NOMO-1 treated with dmso at 0.1 percent for 144 hours (cell line): ENCODE results near the gene ITSN1.

ENCODE experiments used
- DNase-seq: peaks from one replicate; lab custom pipeline; 2025; ENCODE audit not compliant: unreplicated experiment; lab: John Stamatoyannopoulos, UW

ITSN1 gene

DNA sequence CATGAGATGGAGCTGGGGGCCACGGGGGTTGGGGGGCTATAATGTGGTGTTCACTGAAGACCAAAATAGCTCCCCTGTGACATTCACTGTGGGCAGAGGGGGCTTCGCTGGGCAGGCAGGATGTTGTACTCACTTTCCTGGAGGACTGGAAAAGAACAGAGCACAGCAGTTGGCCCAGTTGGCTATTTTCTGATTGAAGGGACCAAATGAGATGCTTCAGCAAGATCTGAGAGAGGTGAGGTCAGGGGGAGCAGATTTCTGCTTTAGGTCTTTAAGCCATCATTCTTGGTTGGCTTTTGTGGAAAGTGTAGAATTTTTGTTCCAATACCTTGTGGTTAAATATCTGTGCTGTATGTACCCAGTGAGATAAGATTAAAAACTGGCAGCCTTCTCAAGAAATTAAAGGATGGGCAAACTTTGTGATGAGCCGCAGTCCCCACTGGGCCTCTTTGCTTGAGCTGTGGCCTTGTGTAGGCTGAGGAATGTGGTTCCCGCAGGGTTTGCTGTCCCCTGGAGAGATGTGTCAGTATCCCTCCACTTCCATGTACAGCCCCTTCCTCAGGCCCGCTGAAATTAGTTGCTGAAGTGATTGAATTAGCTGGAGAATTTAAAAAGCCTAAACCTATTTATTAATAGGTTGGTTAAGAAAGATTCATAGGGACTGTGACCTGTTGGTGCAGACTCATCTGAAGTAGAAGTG, 192.7 kb downstream of the ITSN1 start:
- no peak for DNase-seq

DNA sequence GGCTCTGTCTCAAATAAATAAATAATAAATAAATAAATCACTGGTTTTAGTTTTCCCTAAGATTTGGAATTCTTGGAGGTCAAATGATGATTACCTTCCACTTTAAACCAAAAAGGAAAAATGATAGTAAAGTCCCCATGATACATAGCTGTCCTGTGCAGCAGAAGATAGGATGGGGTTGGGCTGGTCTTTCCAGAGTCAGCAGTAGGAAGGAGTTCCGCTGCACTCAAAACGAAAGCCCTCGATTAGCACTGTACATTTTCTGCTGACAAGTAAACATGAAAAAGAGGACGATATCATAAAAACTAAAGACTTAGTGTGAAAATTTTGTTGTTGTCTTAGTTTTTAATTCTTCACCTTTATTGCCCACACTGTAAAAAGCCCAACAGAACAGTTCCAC, 193.6 kb downstream of the ITSN1 start:
- DNase-seq: no peak

DNA sequence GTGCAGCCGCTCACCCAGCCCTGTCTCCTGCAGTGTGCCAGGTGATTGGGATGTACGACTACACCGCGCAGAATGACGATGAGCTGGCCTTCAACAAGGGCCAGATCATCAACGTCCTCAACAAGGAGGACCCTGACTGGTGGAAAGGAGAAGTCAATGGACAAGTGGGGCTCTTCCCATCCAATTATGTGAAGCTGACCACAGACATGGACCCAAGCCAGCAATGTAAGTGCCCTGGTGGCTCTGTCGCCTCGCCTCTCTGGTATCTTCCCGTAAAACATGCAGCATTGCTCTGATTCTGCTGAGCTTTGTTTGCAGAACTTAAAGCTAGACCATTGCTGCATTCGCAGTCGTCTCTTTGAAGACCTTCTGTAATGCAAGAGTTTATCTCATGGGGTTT, 194.1 kb downstream of the ITSN1 start:
- no peak for DNase-seq

DNA sequence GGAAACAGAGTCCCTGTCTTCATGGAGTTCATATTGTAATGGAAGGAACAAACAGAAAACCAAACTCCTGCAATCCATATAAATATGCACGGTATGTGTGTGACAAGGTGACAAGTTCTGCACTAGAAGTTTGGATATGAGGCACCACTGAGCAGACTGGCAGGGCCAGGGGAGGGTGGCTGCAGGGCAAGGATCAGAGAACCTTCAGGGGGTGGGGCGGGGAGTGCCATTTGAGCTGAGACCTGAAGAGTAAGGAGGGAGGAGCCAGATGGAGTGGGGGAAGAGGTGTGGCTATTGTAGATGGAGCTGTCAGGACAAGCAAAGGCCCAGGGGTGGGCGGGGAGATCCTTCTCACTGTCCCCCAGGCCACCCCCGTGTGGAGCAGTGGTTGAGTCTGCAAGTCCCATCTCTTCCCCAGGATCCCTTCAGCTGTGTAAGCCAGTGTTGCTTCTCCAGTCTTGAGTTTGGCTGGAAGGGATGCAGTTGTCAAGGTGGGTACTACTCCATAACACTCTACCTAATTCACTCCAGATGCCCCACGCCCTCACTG, 196.9 kb downstream of the ITSN1 start:
- DNase-seq: no peak

DNA sequence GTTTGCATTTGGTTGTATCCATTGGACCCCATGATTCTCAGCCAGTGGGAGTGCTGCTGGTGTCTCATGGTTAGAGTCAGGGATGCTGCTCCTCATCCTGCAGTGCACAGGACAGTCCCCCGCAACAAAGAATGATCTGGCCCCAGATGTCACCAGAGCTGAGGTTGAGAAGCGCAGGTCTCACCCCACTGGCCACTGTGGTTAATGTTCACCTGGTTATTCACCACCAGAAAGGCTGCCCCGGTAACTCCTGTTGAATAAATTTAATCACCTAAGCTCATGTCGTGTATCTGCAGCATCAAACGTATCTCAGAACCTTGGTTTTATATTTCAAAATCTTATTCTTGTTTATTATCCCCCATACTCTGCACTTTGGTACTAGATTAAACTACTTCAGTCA, 197.5 kb downstream of the ITSN1 start:
- no peak for DNase-seq

GRCh38 chr21:33840771-33841170, 198.5 kb downstream of the ITSN1 start:
- no peak for DNase-seq

DNA sequence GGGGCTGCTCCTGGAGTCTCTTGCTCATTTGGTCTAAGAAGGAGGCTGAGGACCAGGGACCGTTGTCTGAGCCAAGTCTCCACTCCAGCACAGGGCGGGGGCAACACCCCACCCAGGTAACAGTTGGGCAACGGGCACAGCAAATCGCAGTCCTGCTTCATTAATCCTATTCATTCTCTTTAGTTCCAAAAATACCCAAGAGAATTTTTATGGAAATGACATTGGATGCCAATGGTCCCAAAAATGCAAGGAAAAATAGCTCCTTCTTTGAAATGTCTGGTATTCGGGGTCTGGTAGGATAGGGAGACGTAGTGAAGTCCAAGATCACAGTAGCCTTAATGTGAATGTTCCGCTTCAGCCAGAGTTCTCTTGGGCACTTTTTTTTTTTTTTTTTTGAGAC, 199.3 kb downstream of the ITSN1 start:
- DNase-seq: no peak

- no peak for DNase-seq
These were observed 200.9 kb downstream of the ITSN1 start for GRCh38 chr21:33843216-33843615.

DNA sequence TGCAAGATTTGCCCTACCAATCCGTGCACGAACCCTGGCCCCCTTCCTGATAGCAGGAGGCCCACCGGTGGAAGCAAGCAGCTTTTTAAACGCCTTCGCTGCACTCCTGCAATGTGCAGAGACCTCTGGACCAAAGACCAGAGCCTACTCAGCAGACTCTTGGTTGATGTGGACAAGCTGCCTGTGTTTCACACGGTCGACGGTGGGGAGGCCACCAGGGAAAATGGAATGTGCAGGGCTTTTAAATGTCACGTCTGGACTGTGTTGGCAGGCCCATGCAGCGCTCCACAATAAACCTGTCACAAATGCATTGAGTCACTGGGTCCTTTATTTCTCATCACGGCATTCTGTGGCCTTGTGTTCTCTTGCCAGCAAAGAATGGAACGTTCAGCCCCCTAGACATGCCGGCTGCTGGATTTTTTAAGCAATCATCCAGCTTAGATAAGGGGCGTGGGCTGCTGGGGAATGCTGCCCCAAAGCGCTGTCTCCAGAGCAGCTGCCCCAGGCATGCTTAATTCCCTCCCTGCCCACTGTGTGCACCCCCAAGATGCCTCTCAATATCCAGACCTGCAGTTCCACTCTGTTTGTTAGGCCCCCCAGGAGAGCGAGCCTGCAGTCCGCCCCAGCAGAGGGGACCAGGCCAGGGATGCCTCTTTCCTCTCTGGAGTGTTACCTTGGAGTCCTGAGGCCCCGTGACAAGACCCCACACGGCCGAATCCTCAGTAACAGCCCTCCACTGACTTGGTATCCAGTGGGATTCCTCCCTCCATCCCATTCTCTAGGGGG, 202.0 kb downstream of the ITSN1 start:
- no peak for DNase-seq

DNA sequence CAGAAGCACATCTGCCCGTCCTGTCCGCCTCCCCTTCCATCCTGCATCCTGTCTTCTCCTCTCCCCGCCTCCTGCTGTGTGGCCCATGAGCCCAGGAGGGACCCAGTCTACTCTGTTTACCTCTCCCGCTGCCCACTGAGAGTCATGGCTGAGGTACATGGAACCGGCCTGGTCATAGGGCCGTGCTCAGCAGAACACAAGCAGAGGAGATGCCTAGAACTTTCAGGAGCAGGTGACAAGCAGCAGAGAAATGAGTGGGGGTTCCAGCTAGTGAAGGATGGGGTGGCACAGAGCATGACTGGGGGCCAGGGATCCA, 202.5 kb downstream of the ITSN1 start:
- DNase-seq: no peak

- no peak for DNase-seq
These were observed 203.8 kb downstream of the ITSN1 start for GRCh38 chr21:33846141-33846540.

GRCh38 chr21:33847588-33848248, 205.4 kb downstream of the ITSN1 start:
- DNase-seq: no peak

- peak; percentile 6 for DNase-seq
These were observed 206.1 kb downstream of the ITSN1 start for GRCh38 chr21:33848249-33848953.

GRCh38 chr21:33849834-33850233, 207.5 kb downstream of the ITSN1 start:
- DNase-seq: no peak

GRCh38 chr21:33850401-33850800, 208.1 kb downstream of the ITSN1 start:
- no peak for DNase-seq

DNA sequence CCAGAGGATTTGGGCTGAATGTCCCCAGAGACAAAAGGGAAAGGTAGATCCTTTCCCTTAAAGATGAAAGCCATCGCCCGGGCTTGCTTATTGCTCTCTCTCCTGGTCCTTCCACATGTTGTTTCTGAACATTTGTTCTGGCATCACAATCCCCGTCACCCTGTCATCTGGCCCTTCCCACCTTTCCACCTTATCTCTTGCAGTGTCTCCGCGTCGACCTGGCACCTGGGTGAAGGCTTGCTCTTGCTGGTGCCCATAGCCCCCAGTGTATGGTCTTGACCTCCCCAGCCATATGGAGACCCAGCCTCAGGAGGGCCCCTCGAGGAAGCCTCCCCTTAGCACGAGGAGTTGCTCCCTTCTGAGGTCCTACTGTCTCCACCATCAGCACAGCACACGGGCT, 208.7 kb downstream of the ITSN1 start:
- DNase-seq: no peak

DNA sequence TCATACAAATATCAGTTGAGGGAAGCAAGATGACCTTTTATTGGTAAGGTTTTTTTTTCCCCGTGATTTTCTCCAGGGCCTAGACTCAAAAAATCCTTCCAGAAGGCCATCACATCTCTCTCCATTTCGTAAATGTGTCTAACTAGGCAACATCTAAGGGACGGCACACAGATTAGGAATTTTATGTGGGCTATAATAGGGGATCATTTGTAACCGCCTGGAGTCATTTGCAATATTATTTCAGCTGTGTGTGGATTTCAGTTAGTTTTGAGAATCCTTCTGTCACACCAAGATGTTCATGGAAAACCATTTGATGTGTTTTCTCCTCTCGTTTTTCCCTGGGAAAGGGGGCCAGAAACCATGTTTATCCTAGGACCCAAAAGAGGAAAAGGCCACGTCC, 210.2 kb downstream of the ITSN1 start:
- no peak for DNase-seq

DNA sequence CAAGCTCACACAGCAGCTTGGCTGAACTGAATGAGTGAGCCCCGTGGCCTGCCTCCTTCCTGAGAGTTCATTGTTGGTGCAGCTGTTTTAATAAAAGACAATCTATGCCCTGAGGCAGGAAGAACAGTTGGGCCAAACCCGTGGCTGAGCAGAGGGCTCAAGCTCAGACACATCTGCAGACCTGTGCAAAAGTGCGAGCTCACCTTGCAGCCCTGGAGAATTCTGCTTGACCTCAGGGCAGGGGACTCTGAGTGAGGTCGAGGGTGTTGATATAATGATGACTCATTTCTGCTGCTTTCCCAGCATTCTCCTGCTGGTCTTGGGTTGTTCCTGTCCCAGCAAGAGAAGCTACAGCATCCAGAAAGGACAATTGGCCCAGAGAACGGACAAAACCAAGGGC, 212.3 kb downstream of the ITSN1 start:
- no peak for DNase-seq

GRCh38 chr21:33855190-33855589, 212.9 kb downstream of the ITSN1 start:
- no peak for DNase-seq

DNA sequence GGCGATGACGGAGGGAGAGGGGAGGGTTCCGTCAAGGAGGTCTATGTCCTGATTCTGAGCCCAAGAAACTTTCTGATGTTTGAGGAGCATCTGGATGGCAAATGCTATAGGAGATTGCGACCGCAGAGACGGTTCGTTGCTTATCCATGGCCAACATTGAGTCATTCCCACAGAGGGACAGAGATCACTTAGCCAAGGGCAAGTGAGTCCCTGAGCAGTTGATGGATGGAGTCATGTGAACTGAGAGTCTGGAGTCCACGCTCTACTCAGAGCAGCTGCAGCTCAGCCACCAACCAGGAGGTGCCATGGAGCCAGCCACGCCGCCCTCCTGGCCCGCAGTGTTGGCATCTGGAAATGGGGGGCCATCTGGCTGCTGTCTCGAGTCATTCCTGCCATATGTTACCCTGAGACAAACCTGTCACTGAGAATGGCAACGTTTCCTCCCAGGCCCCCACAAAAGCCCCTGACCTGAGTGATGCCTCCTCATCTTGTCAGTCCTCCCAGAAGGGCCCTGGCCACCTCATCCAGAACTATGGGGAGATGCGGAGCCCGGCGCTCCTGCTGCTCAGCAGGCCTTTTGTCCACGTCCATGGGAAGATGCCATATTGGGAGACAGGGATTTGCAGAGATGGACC, 214.7 kb downstream of the ITSN1 start:
- no peak for DNase-seq
